ENCODE results near the gene MAEA.
A peak's percentile ranks its signal among the peaks of the same experiment; 100 is the strongest.

MAEA gene

GRCh38 chr4:1300466-1301455 is 11.1 kb downstream of the MAEA start:
- peak; percentile 98 for DNase-seq (ENCODE audit: low read depth)

- DNase-seq (ENCODE audit: low read depth), result no peak
Measured at GRCh38 chr4:1302159-1302558, 12.5 kb downstream of the MAEA start.

DNA sequence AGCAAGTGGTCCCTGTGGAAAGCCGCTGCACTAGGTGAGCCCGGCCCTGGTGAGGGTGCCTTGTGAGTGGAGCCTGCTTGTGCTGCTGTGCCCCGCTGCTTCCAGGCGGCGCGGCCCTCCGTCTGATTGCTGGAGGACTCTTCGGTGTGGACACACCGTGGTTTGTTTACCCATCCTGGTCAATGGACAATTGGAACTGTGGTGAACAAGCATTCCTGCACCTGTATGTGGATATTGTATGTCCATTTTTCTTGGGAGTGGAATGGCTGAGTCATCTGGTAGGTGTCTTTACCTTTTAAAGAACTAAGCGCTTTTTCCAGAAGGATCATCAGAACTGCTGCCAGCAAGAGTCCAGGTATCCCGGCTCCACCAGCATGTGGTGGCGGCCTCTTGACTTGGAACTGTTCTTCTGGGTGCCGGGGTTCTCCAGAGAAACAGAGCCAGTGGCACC is 15.6 kb downstream of the MAEA start:
- no peak for DNase-seq (ENCODE audit: low read depth)

- DNase-seq (ENCODE audit: low read depth), result no peak
Measured at GRCh38 chr4:1305781-1306455, 16.2 kb downstream of the MAEA start.

GRCh38 chr4:1307951-1308735 is 18.5 kb downstream of the MAEA start:
- DNase-seq (ENCODE audit: low read depth), result no peak

DNA sequence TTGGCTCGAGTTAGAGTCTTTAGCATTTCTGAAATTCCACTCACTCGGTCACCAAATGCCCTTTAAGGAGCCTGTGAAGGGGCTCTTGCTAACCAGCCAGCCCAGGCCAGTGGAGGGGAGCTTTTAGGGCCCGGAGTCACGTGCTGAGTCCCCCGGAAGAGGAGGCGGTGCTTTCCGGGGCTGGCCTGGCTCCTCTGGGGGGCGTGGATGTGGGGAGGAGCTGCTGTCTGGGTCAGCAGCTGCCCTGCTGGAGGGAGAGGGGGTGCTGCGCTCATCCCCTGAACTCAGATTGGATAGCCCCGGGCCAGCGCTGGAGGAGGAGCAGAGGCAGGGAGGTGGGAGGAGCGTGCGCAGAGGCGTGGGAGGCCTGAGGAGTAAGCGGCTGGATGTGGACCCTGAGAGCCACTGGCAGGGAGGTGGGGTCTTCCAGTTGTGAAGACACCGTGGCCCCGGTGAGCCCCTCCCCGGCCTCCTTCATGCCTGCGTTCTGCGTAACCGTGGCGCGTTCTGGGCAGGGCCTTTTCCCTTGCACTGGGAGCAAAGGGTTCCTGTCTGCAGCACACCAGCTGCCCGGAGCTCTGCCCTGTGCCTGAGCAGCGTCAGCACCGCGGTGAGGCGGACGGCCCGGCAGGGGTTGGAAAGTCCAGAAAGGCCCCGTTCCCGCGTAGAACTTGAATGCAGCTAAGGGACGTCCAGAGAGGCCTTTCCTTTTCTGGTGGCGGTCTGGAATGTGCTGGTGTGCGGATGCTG is 19.7 kb downstream of the MAEA start:
- peak; percentile 95 for DNase-seq (ENCODE audit: low read depth)

DNA sequence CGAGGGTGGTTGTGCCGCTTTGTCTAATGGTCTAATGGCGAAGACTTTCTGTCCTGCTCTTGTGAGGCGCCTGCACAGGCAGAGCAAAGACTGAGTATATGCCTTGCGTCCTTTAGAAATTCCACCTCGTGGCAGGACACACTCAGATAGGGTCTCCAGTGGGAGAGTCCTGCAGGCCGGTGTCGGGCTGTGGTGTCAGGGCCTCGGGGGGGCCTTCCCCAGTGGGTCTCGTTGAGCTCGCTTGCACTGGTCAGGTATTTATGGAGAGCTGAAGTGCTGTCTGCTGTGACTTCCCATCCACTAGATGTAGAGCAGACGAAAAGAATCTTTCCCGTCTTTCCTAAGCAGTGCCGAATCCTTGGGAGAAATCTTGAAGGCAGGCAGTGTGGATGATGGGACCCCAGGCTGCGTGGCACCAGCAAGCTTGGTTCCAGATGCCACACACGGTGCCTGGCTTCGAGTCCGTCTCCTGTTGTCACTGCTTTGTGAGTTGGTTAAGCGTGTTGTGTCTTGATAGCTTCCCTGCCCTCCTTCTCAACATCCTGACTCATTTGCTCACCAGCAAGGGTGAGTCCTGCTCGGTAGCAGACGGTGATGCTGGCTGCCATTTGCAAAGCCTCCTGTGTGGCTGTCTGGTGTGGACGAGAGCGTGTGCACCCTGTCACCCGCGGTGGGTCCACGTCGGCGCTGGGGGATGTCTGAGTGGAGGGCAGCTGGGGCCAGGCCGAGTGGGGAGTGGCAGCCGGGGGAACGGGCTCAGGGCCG is 20.5 kb downstream of the MAEA start:
- no peak for DNase-seq (ENCODE audit: low read depth)

- DNase-seq (ENCODE audit: low read depth), result no peak
Measured at GRCh38 chr4:1310796-1311631, 21.3 kb downstream of the MAEA start.

DNA sequence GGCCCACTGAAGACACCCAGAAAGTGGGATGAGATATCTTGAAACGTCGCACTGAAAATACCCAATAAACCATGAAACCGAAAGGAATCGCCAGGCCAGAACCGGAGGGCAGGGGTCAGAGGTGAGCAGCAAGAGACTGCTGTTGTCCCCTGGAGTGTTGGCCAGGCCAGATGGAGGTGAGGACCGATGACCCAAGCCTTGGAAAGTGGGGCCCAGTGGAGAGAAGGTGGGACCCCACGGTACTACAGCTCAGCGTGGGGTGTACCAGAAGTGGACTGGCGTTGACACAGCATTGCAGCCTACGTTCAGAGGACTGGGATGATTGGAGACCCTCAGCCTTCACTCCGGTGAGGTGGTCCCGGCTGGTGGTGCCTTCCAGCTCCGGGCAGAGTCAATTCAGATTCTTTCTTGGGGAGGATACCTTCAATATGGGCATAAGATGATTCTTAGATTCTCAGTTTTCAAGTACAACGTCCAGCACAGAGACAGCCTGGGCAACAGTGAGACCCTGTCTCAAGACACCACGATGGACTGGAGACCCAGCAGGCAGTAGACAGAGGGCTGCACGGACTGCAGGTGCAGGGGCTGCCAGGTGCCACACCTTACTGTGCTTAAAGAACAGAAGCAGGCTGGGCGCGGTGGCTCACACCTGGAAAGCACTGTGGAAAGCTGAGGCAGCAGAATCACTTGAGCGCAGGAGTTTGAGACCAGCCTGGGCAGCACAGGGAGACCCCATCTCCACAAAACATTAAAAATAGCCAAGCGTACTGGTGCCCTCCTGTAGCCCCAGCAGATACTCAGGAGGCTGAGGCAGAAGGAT is 23.3 kb downstream of the MAEA start:
- DNase-seq (ENCODE audit: low read depth), result no peak

DNA sequence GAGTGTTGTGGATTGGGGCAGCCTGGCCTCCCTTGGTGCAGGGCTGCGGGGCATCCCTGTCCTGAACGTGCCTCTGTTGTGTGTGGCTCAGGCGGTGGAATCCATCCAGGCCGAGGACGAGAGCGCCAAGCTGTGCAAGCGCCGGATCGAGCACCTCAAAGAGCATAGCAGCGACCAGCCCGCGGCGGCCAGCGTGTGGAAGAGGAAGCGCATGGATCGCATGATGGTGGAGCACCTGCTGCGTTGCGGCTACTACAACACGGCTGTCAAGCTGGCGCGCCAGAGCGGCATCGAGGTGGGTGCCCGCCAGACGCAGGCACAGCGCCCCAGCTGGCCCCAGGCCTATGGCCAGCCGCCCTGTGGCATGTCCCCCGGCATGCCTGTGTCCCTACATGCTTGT is 25.6 kb downstream of the MAEA start:
- no peak for DNase-seq (ENCODE audit: low read depth)

- no peak for DNase-seq (ENCODE audit: low read depth)
Measured at GRCh38 chr4:1315836-1316536, 26.3 kb downstream of the MAEA start.

GRCh38 chr4:1316537-1317168 is 27.0 kb downstream of the MAEA start:
- DNase-seq (ENCODE audit: low read depth), result no peak

DNA sequence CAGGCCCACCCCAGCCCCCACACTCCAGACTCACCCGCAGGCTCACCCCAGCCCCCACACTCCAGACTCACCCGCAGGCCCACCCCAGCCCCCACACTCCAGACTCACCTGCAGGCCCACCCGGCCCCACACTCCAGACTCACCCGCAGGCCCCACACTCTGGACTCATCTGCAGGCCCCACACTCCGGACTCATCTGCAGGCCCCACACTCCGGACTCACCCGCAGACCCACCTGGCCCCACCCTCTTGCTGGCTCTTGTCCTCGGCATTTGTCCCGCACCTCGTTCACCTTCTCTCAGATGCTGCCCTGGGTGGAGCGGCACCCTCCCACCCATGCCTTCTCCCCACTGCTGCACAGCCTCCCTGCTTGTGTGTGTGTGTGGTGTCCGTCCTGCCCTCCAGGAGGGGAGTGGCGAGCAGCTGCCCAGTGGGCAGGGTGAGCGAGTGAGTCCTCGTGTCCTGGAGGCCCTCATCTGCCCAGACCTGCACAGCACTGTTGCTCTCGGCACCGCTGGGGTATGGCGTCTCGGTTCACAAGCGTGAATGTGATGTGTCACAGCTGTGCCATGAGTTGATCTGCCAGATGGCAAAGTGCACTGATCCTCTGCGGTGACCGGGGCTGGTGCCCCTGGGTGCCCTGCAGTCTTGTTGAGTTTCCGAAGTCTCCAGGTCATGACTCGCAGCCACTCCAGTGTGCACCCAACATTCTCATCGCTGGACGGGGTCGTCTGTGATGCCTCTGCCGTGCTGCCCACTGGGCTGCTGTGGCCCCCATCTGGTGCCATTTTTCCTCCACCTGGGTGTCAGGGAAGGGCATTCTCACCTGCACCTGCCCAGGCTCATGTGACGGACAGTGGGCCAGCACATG is 27.7 kb downstream of the MAEA start:
- no peak for DNase-seq (ENCODE audit: low read depth)

DNA sequence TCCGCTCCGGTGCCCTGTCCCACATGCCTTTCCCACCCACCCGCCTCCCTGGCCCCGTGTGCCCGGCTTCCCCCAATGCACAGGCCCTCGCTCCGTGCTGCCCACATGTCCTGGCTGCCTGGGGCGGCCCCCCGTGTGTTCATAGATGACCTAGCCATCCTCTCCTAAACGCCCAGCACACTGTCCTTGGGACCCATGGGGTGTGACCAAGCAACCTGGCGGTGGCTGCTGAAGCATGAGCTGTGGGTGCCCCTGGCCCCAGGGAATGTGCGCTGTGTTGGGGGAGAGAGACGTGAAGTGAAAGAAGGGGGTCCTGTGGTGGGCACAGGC is 28.3 kb downstream of the MAEA start:
- DNase-seq (ENCODE audit: low read depth), result no peak

DNA sequence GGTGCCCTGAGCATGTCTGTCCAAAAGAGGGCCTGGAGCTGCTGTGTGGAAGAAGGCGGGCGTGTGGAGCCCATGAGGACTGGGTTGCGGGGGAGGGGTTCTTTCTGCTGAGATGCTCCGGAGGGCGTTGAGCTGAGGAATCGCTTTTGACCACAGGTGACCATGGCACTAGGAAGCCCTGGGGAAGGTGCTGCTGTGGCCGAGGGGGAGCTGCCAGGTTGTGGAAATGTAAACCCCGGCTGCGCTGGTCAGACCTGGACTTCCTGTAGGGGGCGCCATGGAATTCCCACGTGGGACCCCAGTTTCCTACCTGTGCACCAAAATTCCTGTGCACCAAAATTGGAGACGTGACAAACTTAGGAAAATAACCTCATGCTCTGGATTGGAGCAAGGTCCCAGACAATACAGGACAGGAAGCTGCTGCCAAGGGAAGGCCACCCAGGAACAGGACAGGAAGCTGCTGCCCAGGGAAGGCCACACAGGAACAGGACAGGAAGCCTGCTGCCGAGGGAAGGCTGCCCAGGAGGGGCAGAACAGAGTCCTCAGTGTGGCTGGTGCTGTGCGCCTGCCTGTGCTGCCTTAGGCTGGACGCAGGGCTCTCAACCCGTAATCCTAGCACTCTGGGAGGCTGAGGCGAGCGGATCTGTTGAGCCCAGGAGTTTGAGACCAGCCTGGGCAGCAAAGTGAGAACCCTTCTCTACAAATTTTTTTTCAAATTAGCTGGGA is 29.0 kb downstream of the MAEA start:
- no peak for DNase-seq (ENCODE audit: low read depth)

GRCh38 chr4:1321486-1321885 is 31.8 kb downstream of the MAEA start:
- DNase-seq (ENCODE audit: low read depth), result no peak
